Vagina (tissue), 2 donors: ENCODE measurements around the gene PTMS.

Experiments
- POLR2A ChIP-seq, 2 donors: fragments of 450-650 bp; IDR thresholded peaks; one replicate each; pipeline ENCODE4 v1.6.1; 2017; ENCODE audit warnings: antibody characterized with exemption in 2 of 2, mild to moderate bottlenecking in 2 of 2, moderate library complexity in 2 of 2
- POLR2AphosphoS5 ChIP-seq, 2 donors: sonication (generic); formaldehyde crosslinking; IDR thresholded peaks; one replicate each; pipeline ENCODE4 v1.9.0; 2017; ENCODE audit warnings: antibody characterized with exemption in 2 of 2, mild to moderate bottlenecking in 2 of 2, low read depth in 1 of 2; ENCODE audit not compliant: insufficient read depth in 1 of 2
- TF ChIP-seq, protein P1 (sequence below), 3 experiments: fragments of 450-650 bp in 2 of 3; fragments of 200-600 bp in 1 of 3; sonication (generic) in 1 of 3; IDR thresholded peaks; one replicate each; pipeline ENCODE4 v1.5.1; 2017 to 2019; ENCODE audit warnings: antibody characterized with exemption in 3 of 3, mild to moderate bottlenecking in 2 of 3, moderate library complexity in 2 of 3

DNA sequence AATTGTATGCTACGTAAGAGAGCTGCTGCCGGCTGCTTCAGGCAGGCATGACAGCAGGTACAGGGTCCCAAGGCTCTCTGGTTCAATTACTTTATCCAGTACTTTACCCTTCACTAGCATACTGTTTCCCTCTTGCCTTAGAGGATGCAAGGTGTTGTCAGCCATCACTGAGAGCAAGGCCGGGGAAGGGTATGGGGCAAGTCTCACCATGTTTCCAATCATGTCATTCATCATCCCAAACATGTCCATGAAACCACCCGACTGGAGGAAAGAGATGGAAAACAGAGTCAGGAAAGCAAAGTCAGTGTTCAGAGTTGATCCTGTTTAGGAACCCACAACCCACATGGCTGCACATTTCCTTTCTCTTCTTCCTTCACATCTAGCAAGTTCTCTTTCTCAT, 15.7 kb upstream of the PTMS start:
- TF ChIP-seq, protein P1, sequence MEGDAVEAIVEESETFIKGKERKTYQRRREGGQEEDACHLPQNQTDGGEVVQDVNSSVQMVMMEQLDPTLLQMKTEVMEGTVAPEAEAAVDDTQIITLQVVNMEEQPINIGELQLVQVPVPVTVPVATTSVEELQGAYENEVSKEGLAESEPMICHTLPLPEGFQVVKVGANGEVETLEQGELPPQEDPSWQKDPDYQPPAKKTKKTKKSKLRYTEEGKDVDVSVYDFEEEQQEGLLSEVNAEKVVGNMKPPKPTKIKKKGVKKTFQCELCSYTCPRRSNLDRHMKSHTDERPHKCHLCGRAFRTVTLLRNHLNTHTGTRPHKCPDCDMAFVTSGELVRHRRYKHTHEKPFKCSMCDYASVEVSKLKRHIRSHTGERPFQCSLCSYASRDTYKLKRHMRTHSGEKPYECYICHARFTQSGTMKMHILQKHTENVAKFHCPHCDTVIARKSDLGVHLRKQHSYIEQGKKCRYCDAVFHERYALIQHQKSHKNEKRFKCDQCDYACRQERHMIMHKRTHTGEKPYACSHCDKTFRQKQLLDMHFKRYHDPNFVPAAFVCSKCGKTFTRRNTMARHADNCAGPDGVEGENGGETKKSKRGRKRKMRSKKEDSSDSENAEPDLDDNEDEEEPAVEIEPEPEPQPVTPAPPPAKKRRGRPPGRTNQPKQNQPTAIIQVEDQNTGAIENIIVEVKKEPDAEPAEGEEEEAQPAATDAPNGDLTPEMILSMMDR (IDR thresholded peaks at IDR 0.05), result no peak
- no peak for TF ChIP-seq POLR2AphosphoS5 (IDR thresholded peaks at IDR 0.05; ENCODE audit: insufficient read depth in 1 of 2, low read depth in 1 of 2)
- no peak for TF ChIP-seq POLR2A (IDR thresholded peaks at IDR 0.05)
